GM18498 (cell line): ENCODE results near the gene NCOA7.
"Not testable (repeated sequence)": the region's sequence is repeated elsewhere in the genome, so short reads cannot be mapped to it uniquely, and the experiment has no call there.

ENCODE experiments used
- ATAC-seq: cut with Tn5 transposase; IDR thresholded peaks from one replicate; pipeline ENCODE4 v1.9.1; 2021; ENCODE audit warnings: mild to moderate bottlenecking, moderate library complexity; ENCODE audit not compliant: unreplicated experiment

NCOA7 gene

GRCh38 chr6:125963817-125964216 is 173.1 kb downstream of the NCOA7 start:
- no peak for ATAC-seq

- ATAC-seq = no peak
Observed at GRCh38 chr6:125966569-125966968, 175.8 kb downstream of the NCOA7 start.

- ATAC-seq = peak; percentile 55
Observed at GRCh38 chr6:125968493-125968892, 177.7 kb downstream of the NCOA7 start.

GRCh38 chr6:125970760-125971159 is 180.0 kb downstream of the NCOA7 start:
- ATAC-seq = no peak

- ATAC-seq = not testable (repeated sequence)
Observed at GRCh38 chr6:125972478-125972877, 181.7 kb downstream of the NCOA7 start.

- ATAC-seq = peak; percentile 85
Observed at GRCh38 chr6:125974214-125974866, 183.6 kb downstream of the NCOA7 start.

GRCh38 chr6:125979101-125979500 is 188.3 kb downstream of the NCOA7 start:
- no peak for ATAC-seq
